ENCODE results near the gene LCMT1. TPM values are rescaled to one million over a fixed set of nuclear protein-coding genes. Genes with fewer than 3 reads are reported as not detected.

The LCMT1 gene
- total and polyA plus RNA-seq, 2 experiments from 2014 or later = 45.8 to 79.5 TPM

DNA sequence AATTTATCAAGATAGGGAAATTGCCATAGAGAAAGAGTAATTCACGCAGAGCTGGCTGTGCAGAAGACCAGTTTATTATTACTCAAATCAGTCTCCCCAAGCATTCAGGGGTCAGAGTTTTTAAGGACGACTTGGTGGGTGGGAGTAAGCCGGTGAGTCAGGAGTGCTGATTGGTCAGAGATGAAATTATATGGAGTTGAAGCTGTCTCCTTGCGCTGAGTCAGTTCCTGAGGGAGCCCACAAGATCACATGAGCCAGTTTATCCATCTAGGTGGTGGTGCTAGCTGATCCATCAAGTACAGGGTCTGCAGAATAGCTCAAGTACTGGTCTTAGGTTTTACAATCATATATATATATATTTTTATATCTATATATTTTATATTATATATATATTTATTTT, 99.2 kb downstream of the LCMT1 start:
- Histone ChIP-seq H3K4me3 (no peak overlapping the region), H3K36me3 (no peaks in the 10 kb centered on the region), H3K27ac (no peak overlapping the region), H3K9me3 (ENCODE audit: low read depth) (no peaks in the 10 kb centered on the region), H3K27me3 (no peaks in the 10 kb centered on the region), H3K4me1 (ENCODE audit: low read depth) (peaks cover 6% of the 10 kb centered on the region)
- TF ChIP-seq, protein P1, sequence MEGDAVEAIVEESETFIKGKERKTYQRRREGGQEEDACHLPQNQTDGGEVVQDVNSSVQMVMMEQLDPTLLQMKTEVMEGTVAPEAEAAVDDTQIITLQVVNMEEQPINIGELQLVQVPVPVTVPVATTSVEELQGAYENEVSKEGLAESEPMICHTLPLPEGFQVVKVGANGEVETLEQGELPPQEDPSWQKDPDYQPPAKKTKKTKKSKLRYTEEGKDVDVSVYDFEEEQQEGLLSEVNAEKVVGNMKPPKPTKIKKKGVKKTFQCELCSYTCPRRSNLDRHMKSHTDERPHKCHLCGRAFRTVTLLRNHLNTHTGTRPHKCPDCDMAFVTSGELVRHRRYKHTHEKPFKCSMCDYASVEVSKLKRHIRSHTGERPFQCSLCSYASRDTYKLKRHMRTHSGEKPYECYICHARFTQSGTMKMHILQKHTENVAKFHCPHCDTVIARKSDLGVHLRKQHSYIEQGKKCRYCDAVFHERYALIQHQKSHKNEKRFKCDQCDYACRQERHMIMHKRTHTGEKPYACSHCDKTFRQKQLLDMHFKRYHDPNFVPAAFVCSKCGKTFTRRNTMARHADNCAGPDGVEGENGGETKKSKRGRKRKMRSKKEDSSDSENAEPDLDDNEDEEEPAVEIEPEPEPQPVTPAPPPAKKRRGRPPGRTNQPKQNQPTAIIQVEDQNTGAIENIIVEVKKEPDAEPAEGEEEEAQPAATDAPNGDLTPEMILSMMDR (IDR thresholded peaks at IDR 0.05; ENCODE audit: low read depth, low read length) = no peak
- DNase-seq (ENCODE audit: low read depth in 1 of 2, low spot score in 1 of 2) = peak in 1 of 2 donors; percentile 54

DNA sequence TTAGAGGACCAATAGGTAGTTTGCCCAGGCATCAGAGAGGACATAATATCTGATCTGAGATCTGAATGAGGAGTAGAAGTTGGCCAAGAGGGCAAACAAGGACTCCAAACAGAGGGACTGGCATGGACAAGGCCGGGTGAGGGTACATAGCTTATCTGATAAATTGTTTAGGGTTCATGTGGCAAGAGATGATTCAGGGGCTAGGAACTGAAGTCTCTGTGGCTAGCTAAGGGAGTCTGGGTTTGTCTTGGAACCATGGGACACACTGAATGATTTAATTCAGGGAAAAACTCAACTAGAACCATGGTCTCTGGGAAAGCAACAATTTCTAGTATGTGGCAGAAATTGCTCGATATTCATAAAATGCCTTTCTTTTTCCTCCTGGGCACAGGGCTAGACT, 101.1 kb downstream of the LCMT1 start:
- no peak overlapping the region for H3K4me3 ChIP-seq
- no peaks in the 10 kb centered on the region for H3K9me3 ChIP-seq (ENCODE audit: low read depth)
- H3K4me1 ChIP-seq (ENCODE audit: low read depth) = peaks cover 6% of the 10 kb centered on the region
- H3K36me3 ChIP-seq = no peaks in the 10 kb centered on the region
- H3K27me3 ChIP-seq = no peaks in the 10 kb centered on the region
- peak overlapping the region; percentile 10 for H3K27ac ChIP-seq
- TF ChIP-seq, protein P1 (IDR thresholded peaks at IDR 0.05; ENCODE audit: low read depth, low read length) = no peak
- no peak for DNase-seq (ENCODE audit: low read depth in 1 of 2, low spot score in 1 of 2)

DNA sequence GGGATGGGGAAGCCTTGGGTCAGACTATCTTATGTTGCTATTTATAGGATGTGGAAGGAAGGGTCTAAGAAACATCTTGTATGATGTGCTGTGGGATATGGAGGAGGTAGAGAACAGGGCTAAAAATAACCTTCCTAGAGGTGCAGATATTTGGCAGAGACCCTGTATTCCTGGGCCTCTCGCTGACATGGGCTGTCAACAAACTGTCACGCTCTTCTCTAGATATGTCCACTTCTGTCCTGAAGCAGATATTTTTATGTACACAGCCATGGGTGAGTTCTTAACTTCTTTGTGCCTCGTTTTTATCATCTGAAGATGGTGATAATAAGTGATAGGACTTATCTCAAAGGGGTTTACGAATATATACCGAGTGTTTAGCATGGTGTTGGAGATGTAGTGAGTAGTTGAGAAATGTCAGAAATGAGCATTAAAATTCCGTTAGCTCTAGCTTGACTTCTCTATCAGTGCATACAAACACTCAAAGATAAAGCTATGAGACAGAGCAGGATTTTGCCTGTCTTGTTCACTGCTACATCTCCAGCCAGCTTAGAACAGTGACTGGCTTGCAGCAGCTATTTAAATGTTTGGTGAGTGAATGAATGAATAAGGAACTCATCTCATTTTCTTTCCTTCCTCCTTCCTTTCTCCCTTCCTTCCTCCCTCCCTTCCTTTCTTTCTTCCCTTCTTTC, 102.3 kb downstream of the LCMT1 start:
- Histone ChIP-seq H3K27ac (peak overlapping the region; percentile 13), H3K4me1 (ENCODE audit: low read depth) (peaks cover 6% of the 10 kb centered on the region), H3K4me3 (no peak overlapping the region), H3K36me3 (no peaks in the 10 kb centered on the region), H3K9me3 (ENCODE audit: low read depth) (no peaks in the 10 kb centered on the region), H3K27me3 (no peaks in the 10 kb centered on the region)
- peak; percentile 12 to 74 for DNase-seq (ENCODE audit: low read depth in 1 of 2, low spot score in 1 of 2)
- TF ChIP-seq, protein P1 (IDR thresholded peaks at IDR 0.05; ENCODE audit: low read depth, low read length) = no peak

DNA sequence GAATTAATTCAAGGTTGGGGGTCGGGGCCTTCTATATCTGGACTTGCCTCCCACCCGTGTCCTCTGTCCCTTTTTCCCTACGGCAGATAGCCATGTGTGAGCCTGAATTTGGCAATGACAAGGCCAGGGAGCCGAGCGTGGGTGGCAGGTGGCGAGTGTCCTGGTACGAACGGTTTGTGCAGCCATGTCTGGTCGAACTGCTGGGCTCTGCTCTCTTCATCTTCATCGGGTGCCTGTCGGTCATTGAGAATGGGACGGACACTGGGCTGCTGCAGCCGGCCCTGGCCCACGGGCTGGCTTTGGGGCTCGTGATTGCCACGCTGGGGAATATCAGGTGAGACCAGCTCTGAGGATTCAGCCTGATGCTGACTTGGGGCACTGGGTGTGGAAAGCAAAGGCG, 105.6 kb downstream of the LCMT1 start:
- no peak for DNase-seq (ENCODE audit: low read depth in 1 of 2, low spot score in 1 of 2)
- H3K36me3 ChIP-seq = no peaks in the 10 kb centered on the region
- no peaks in the 10 kb centered on the region for H3K9me3 ChIP-seq (ENCODE audit: low read depth)
- TF ChIP-seq, protein P1 (IDR thresholded peaks at IDR 0.05; ENCODE audit: low read depth, low read length) = no peak
- H3K27me3 ChIP-seq = no peaks in the 10 kb centered on the region
- H3K4me3 ChIP-seq = no peak overlapping the region
- no peak overlapping the region for H3K27ac ChIP-seq
- no peaks in the 10 kb centered on the region for H3K4me1 ChIP-seq (ENCODE audit: low read depth)

DNA sequence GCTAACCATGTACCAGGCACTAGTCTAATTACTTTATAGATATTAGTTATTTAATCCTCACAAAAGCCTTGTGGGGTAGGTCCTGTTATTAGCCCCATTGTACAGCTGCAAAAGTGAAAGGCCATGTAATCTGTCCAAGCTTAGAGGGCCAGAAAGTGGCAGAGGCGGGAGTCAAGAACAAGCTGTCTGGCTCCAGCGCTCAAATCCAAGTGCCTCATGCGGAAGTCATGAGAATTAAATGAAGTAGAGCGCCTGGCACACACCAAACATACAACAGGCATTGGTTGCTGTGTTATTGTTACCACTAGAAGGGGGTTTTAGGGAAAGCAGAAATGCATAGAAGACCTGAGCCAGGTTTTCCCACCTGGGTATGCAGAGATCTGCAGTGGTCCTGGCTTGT, 106.4 kb downstream of the LCMT1 start:
- Histone ChIP-seq H3K27me3 (no peaks in the 10 kb centered on the region), H3K9me3 (ENCODE audit: low read depth) (no peaks in the 10 kb centered on the region), H3K4me1 (ENCODE audit: low read depth) (peaks cover 5% of the 10 kb centered on the region), H3K4me3 (no peak overlapping the region), H3K36me3 (no peaks in the 10 kb centered on the region), H3K27ac (no peak overlapping the region)
- TF ChIP-seq, protein P1 (IDR thresholded peaks at IDR 0.05; ENCODE audit: low read depth, low read length) = no peak
- no peak for DNase-seq (ENCODE audit: low read depth in 1 of 2, low spot score in 1 of 2)

Measured in cardiac muscle cell (in vitro differentiated cells and primary cell).